Stimulated activated CD8-positive, alpha-beta memory T cell treated with anti-CD3 and anti-CD28 coated beads, Interleukin-15, amount 100 ng/mL, for 4 hours (primary cell): ENCODE data around the gene PITPNM1.
A peak's percentile ranks its signal among the peaks of the same experiment; 100 is the strongest.
"Not testable (repeated sequence)": the region's sequence is repeated elsewhere in the genome, so short reads cannot be mapped to it uniquely, and the experiment has no call there.

Source experiments
- DNase-seq, 2 donors: peaks; one replicate each; pipeline ENCODE4 v3.0.0-alpha.2; 2020; ENCODE audit warnings: low read depth in 2 of 2

The PITPNM1 gene

GRCh38 chr11:67466367-67466766 lies 38.8 kb downstream of the PITPNM1 start:
- no peak for DNase-seq

GRCh38 chr11:67465530-67465929 lies 39.6 kb downstream of the PITPNM1 start:
- not testable (repeated sequence) for DNase-seq

GRCh38 chr11:67465189-67465510 lies 40.0 kb downstream of the PITPNM1 start:
- DNase-seq = no peak

GRCh38 chr11:67464411-67465188 lies 40.6 kb downstream of the PITPNM1 start:
- DNase-seq = peak; percentile 76 to 78

GRCh38 chr11:67463680-67464410 lies 41.3 kb downstream of the PITPNM1 start:
- DNase-seq = no peak

- no peak for DNase-seq
Observed at GRCh38 chr11:67463186-67463585, 42.0 kb downstream of the PITPNM1 start.

GRCh38 chr11:67458266-67458665 lies 46.9 kb downstream of the PITPNM1 start:
- no peak for DNase-seq

GRCh38 chr11:67457453-67457852 lies 47.7 kb downstream of the PITPNM1 start:
- no peak for DNase-seq

- no peak for DNase-seq
Observed at GRCh38 chr11:67456068-67456705, 49.0 kb downstream of the PITPNM1 start.

GRCh38 chr11:67455054-67455453 lies 50.1 kb downstream of the PITPNM1 start, which contains the start of gene CABP4:
CABP4 (plus strand) TSS chr11:67455354; CDS start chr11:67455424, 70 bp downstream.
- no peak for DNase-seq

GRCh38 chr11:67453816-67454732 lies 51.1 kb downstream of the PITPNM1 start:
- DNase-seq = no peak

GRCh38 chr11:67452141-67452952 lies 52.8 kb downstream of the PITPNM1 start, which contains the start of gene GPR152:
GPR152 (minus strand) TSS chr11:67452729; CDS start chr11:67452724, 5 bp downstream.
- DNase-seq = no peak

- DNase-seq = no peak
Observed at GRCh38 chr11:67451658-67451976, 53.5 kb downstream of the PITPNM1 start.

GRCh38 chr11:67450796-67451657 lies 54.1 kb downstream of the PITPNM1 start:
- DNase-seq = no peak

GRCh38 chr11:67449116-67449844 lies 55.9 kb downstream of the PITPNM1 start:
- no peak for DNase-seq

- no peak for DNase-seq
Observed at GRCh38 chr11:67448220-67448609, 56.9 kb downstream of the PITPNM1 start.

GRCh38 chr11:67445515-67445914 lies 59.6 kb downstream of the PITPNM1 start:
- no peak for DNase-seq

- DNase-seq = no peak
Observed at GRCh38 chr11:67442504-67443404, 62.4 kb downstream of the PITPNM1 start.
